Prostate gland (tissue), 2 donors: ENCODE data around the gene NUP88. TPM values are rescaled to one million over a fixed set of nuclear protein-coding genes. Genes with fewer than 3 reads are reported as not detected.

ENCODE experiments used
- DNase-seq: peaks from one replicate; pipeline ENCODE4 v3.0.0-alpha.2; 2019; ENCODE audit warnings: low spot score
- H3K27ac ChIP-seq, 2 donors: fragments of 200-600 bp; sonication (generic); 2 replicates each; pipeline ENCODE4 v1.5.1; 2017 to 2019
- H3K27me3 ChIP-seq: fragments of 200-600 bp; sonication (generic); replicated peaks from 2 replicates; pipeline ENCODE4 v1.5.1; 2019; ENCODE audit not compliant: insufficient read depth
- H3K36me3 ChIP-seq, 2 donors: fragments of 200-600 bp; sonication (generic); 1 replicate in 1 of 2; 2 replicates in 1 of 2; pipeline versions ENCODE4 v1.5.1 to v1.8.1; 2017 to 2019
- H3K4me1 ChIP-seq: fragments of 200-600 bp; sonication (generic); replicated peaks from 2 replicates; pipeline ENCODE4 v1.5.1; 2019
- H3K4me3 ChIP-seq, 2 donors: fragments of 200-600 bp; sonication (generic); 2 replicates each; pipeline ENCODE4 v1.5.1; 2017 to 2019
- H3K9me3 ChIP-seq: fragments of 200-600 bp; sonication (generic); 2 replicates; pipeline ENCODE4 v1.5.1; 2017
- POLR2A ChIP-seq: fragments of 450-650 bp; IDR thresholded peaks from one replicate; pipeline ENCODE4 v1.6.1; 2016; ENCODE audit warnings: antibody characterized with exemption, mild to moderate bottlenecking
- POLR2AphosphoS5 ChIP-seq: sonication (generic); formaldehyde crosslinking; IDR thresholded peaks from one replicate; pipeline ENCODE4 v1.6.1; 2017; ENCODE audit warnings: antibody characterized with exemption
- WGBS: methylation state at CpG from one replicate; pipeline ENCODE4 v1.1.5; 2018; 5-methylcytosine and 5-hydroxymethylcytosine counted together
- intact Hi-C: fragments of 100-400 bp; cut with DNase I; formaldehyde crosslinking; loops from one replicate; pipeline ENCODE4 v1.14.2; 2022
- total RNA-seq, 2 donors: library from RNA; depleted of rRNA; stranded (reverse); fragments of >200 nt; gene quantifications; one replicate each; pipeline ENCODE4 v1.1.0, GENCODE V29; 2016
- TF ChIP-seq, protein P1 (sequence below), 4 experiments: fragments of 200-600 bp in 2 of 4; fragments of 450-650 bp in 2 of 4; sonication (generic) in 2 of 4; IDR thresholded peaks; 1 replicate in 3 of 4; 2 replicates in 1 of 4; pipeline ENCODE4 v1.5.1; 2016 to 2019; ENCODE audit warnings: antibody characterized with exemption in 4 of 4, mild to moderate bottlenecking in 2 of 4, moderate library complexity in 2 of 4

NUP88 gene
- total RNA-seq, 2 donors from 2014 or later: 64.8 to 105 TPM

DNA sequence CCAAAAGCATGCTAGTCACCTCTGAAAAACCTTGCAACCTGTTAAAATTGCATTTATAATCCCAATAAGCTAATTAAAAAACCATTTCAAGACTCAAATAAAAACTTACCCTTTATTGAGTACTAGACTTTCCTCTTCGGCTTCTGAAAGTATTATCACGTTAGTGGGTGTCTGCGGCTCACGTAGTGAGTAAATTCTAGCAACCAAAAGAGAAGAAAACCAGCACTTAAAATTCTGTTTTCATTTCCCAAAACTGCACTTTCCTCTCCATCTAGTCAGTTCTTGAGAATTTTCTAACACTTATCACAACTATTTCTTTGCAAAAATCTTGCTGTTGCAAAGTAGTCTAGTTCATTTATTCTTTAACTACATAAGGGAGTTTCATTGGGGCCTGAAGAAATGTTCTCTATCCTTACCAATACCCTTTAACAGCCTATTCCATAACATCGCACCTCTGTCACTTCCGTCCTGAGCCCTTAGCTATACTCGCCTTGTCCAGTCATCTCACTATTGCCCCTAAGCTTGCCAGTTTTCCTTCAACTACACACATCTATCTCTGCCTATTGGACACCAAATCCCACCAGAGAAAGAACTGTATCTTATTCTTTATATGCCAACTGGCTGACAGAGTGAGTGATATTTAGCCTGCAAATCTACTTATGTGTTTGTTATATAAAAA is 8.7 kb downstream of the NUP88 start:
- TF ChIP-seq POLR2A: no peak
- TF ChIP-seq POLR2AphosphoS5: no peak
- TF ChIP-seq, protein P1, sequence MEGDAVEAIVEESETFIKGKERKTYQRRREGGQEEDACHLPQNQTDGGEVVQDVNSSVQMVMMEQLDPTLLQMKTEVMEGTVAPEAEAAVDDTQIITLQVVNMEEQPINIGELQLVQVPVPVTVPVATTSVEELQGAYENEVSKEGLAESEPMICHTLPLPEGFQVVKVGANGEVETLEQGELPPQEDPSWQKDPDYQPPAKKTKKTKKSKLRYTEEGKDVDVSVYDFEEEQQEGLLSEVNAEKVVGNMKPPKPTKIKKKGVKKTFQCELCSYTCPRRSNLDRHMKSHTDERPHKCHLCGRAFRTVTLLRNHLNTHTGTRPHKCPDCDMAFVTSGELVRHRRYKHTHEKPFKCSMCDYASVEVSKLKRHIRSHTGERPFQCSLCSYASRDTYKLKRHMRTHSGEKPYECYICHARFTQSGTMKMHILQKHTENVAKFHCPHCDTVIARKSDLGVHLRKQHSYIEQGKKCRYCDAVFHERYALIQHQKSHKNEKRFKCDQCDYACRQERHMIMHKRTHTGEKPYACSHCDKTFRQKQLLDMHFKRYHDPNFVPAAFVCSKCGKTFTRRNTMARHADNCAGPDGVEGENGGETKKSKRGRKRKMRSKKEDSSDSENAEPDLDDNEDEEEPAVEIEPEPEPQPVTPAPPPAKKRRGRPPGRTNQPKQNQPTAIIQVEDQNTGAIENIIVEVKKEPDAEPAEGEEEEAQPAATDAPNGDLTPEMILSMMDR (IDR thresholded peaks at IDR 0.05): no peak
- intact Hi-C loops: no loop called here
- H3K36me3 ChIP-seq: peaks cover 0 to 7% of the 10 kb centered on the region in 2 donors

GRCh38 chr17:5408186-5408585 is 11.3 kb downstream of the NUP88 start:
- no peaks in the 10 kb centered on the region for H3K9me3 ChIP-seq
- H3K27me3 ChIP-seq: no peaks in the 10 kb centered on the region
- intact Hi-C loops: no loop called here
- TF ChIP-seq POLR2A: no peak
- TF ChIP-seq, protein P1 (IDR thresholded peaks at IDR 0.05): no peak
- TF ChIP-seq POLR2AphosphoS5: no peak
- H3K4me1 ChIP-seq: no peaks in the 10 kb centered on the region
- no peak for DNase-seq
- H3K4me3 ChIP-seq: no peak overlapping the region
- H3K36me3 ChIP-seq: peaks cover 0 to 7% of the 10 kb centered on the region in 2 donors
- 81% methylated on average over 5 of the region's 5 CpGs for WGBS
- no peak overlapping the region for H3K27ac ChIP-seq

More for the DNA sequence above, 8.7 kb downstream of the NUP88 start:
- H3K4me1 ChIP-seq: no peaks in the 10 kb centered on the region
- H3K9me3 ChIP-seq: no peaks in the 10 kb centered on the region
- H3K27me3 ChIP-seq: no peaks in the 10 kb centered on the region
- 95% methylated on average over 7 of the region's 7 CpGs for WGBS
- no peak overlapping the region for H3K27ac ChIP-seq
- H3K4me3 ChIP-seq: no peak overlapping the region
- no peak for DNase-seq

GRCh38 chr17:5405400-5405799 is 14.1 kb downstream of the NUP88 start:
- DNase-seq: no peak
- Histone ChIP-seq H3K36me3 (peaks cover 4 to 7% of the 10 kb centered on the region in 2 donors), H3K27me3 (no peaks in the 10 kb centered on the region), H3K4me1 (no peaks in the 10 kb centered on the region), H3K9me3 (no peaks in the 10 kb centered on the region), H3K27ac (no peak overlapping the region), H3K4me3 (no peak overlapping the region)
- TF ChIP-seq POLR2A (no peak), POLR2AphosphoS5 (no peak)
- TF ChIP-seq, protein P1 (IDR thresholded peaks at IDR 0.05): no peak
- intact Hi-C loops: no loop called here
- WGBS: 73% methylated on average over 4 of the region's 4 CpGs

- intact Hi-C loops: no loop called here
- Histone ChIP-seq H3K27ac (no peak overlapping the region), H3K36me3 (peaks cover 0 to 11% of the 10 kb centered on the region in 2 donors), H3K9me3 (no peaks in the 10 kb centered on the region), H3K27me3 (no peaks in the 10 kb centered on the region), H3K4me1 (no peaks in the 10 kb centered on the region), H3K4me3 (no peak overlapping the region)
- 83% methylated on average over 6 of the region's 6 CpGs for WGBS
- no peak for DNase-seq
- TF ChIP-seq POLR2A (no peak), POLR2AphosphoS5 (no peak)
- TF ChIP-seq, protein P1 (IDR thresholded peaks at IDR 0.05): no peak
Observed at GRCh38 chr17:5399767-5400166, 19.7 kb downstream of the NUP88 start.

DNA sequence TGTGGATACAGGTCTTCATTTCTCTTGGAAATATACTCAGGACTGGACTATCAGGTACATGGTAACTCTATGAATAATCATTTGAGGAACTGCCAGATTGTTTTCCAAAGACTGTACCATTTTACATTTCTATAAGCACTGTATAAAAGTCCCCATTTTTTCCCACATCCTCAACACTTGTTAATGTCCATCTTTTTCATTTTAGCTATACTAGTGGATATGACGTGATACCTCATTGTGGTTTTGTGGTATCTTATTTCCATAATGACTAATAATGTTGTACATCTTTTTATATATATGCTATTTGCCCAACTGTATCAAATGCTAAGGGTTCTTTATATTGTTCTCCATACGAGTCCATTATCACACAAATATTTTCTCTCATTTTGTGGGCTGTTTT is 22.9 kb downstream of the NUP88 start:
- Histone ChIP-seq H3K4me3 (no peak overlapping the region), H3K36me3 (peaks cover 0 to 7% of the 10 kb centered on the region in 2 donors), H3K9me3 (no peaks in the 10 kb centered on the region), H3K27ac (no peak overlapping the region), H3K4me1 (no peaks in the 10 kb centered on the region), H3K27me3 (no peaks in the 10 kb centered on the region)
- DNase-seq: no peak
- intact Hi-C loops: no loop called here
- TF ChIP-seq POLR2A (no peak), POLR2AphosphoS5 (no peak)
- TF ChIP-seq, protein P1 (IDR thresholded peaks at IDR 0.05): no peak
- WGBS: 97% methylated on average over 2 of the region's 2 CpGs
